Endothelial cell (in vitro differentiated cells): ENCODE measurements around the gene CDKAL1. TPM values are rescaled to one million over a fixed set of nuclear protein-coding genes. Genes with fewer than 3 reads are reported as not detected.

Experiments
- DNase-seq: peaks from one replicate; pipeline ENCODE4 v3.0.0; 2021; ENCODE audit warnings: low spot score
- H3K27ac Mint-ChIP-seq: one replicate; pipeline ENCODE4 v1.8.0; 2021; ENCODE audit warnings: mixed read lengths, inconsistent platforms; ENCODE audit not compliant: unreplicated experiment
- H3K27me3 Mint-ChIP-seq: one replicate; pipeline ENCODE4 v1.8.0; 2021; ENCODE audit warnings: mild to moderate bottlenecking, moderate library complexity, mixed read lengths, inconsistent platforms; ENCODE audit not compliant: unreplicated experiment
- H3K36me3 Mint-ChIP-seq: one replicate; pipeline ENCODE4 v1.8.0; 2021; ENCODE audit warnings: mild to moderate bottlenecking, low read depth, mixed read lengths, inconsistent platforms; ENCODE audit not compliant: unreplicated experiment
- H3K4me1 Mint-ChIP-seq: one replicate; pipeline ENCODE4 v1.8.0; 2021; ENCODE audit warnings: mild to moderate bottlenecking, mixed read lengths, inconsistent platforms; ENCODE audit not compliant: unreplicated experiment
- H3K4me3 Mint-ChIP-seq: one replicate; pipeline ENCODE4 v1.8.0; 2021; ENCODE audit warnings: mild to moderate bottlenecking, mixed read lengths, inconsistent platforms; ENCODE audit not compliant: unreplicated experiment
- H3K9me3 Mint-ChIP-seq: one replicate; pipeline ENCODE4 v1.8.0; 2021; ENCODE audit warnings: mixed read lengths, inconsistent platforms; ENCODE audit not compliant: unreplicated experiment
- CTCF ChIP-seq: fragments of 200-600 bp; sonication (generic); IDR thresholded peaks from one replicate; pipeline ENCODE4 v1.5.0; 2021; ENCODE audit warnings: antibody characterized with exemption; ENCODE audit not compliant: unreplicated experiment
- total RNA-seq: library from RNA; stranded (reverse); fragmentation: NEBNext Ultra II Directional; extraction: Animal tissue kit (Norgen Biotek cat#: 25700); gene quantifications from one replicate; pipeline ENCODE4 v1.2.1, GENCODE V29; 2021; ENCODE audit not compliant: unreplicated experiment

The CDKAL1 gene
- total RNA-seq, 1 donor from 2014 or later, result 43.9 TPM

GRCh38 chr6:20564777-20565176, 30.5 kb downstream of the CDKAL1 start:
- H3K4me3 Mint-ChIP-seq, result no peak overlapping the region
- peaks cover 2% of the 10 kb centered on the region for H3K27me3 Mint-ChIP-seq
- TF ChIP-seq CTCF, result no peak
- H3K36me3 Mint-ChIP-seq, result peaks cover 3% of the 10 kb centered on the region
- no peaks in the 10 kb centered on the region for H3K9me3 Mint-ChIP-seq
- peaks cover 4% of the 10 kb centered on the region for H3K4me1 Mint-ChIP-seq
- H3K27ac Mint-ChIP-seq, result no peak overlapping the region
- no peak for DNase-seq

- no peaks in the 10 kb centered on the region for H3K9me3 Mint-ChIP-seq
- DNase-seq, result no peak
- peaks cover 3% of the 10 kb centered on the region for H3K36me3 Mint-ChIP-seq
- no peak for TF ChIP-seq CTCF
- no peak overlapping the region for H3K4me3 Mint-ChIP-seq
- H3K27ac Mint-ChIP-seq, result no peak overlapping the region
- peaks cover 4% of the 10 kb centered on the region for H3K4me1 Mint-ChIP-seq
- H3K27me3 Mint-ChIP-seq, result peaks cover 2% of the 10 kb centered on the region
Measured at GRCh38 chr6:20565342-20565741, 31.1 kb downstream of the CDKAL1 start.

- H3K27me3 Mint-ChIP-seq, result peaks cover 2% of the 10 kb centered on the region
- TF ChIP-seq CTCF, result no peak
Measured at GRCh38 chr6:20566109-20566508, 31.9 kb downstream of the CDKAL1 start.

GRCh38 chr6:20569000-20569610, 34.8 kb downstream of the CDKAL1 start:
- H3K36me3 Mint-ChIP-seq, result peaks cover 3% of the 10 kb centered on the region
- no peak for DNase-seq
- H3K9me3 Mint-ChIP-seq, result no peaks in the 10 kb centered on the region
- H3K4me3 Mint-ChIP-seq, result no peak overlapping the region
- no peak for TF ChIP-seq CTCF
- no peak overlapping the region for H3K27ac Mint-ChIP-seq
- H3K27me3 Mint-ChIP-seq, result peaks cover 2% of the 10 kb centered on the region
- H3K4me1 Mint-ChIP-seq, result peaks cover 23% of the 10 kb centered on the region

More at GRCh38 chr6:20566109-20566508, 31.9 kb downstream of the CDKAL1 start:
- H3K4me3 Mint-ChIP-seq, result no peak overlapping the region
- H3K36me3 Mint-ChIP-seq, result peaks cover 3% of the 10 kb centered on the region
- DNase-seq, result no peak
- H3K9me3 Mint-ChIP-seq, result no peaks in the 10 kb centered on the region
- no peak overlapping the region for H3K27ac Mint-ChIP-seq
- peaks cover 6% of the 10 kb centered on the region for H3K4me1 Mint-ChIP-seq

GRCh38 chr6:20571261-20571660, 37.0 kb downstream of the CDKAL1 start:
- Mint-ChIP-seq H3K9me3 (no peaks in the 10 kb centered on the region), H3K4me3 (no peak overlapping the region), H3K27me3 (peaks cover 2% of the 10 kb centered on the region), H3K27ac (peak overlapping the region; percentile 77), H3K4me1 (peaks cover 33% of the 10 kb centered on the region), H3K36me3 (peaks cover 3% of the 10 kb centered on the region)
- no peak for DNase-seq
- TF ChIP-seq CTCF, result no peak
